HEK293 (cell line): Measurements from ENCODE around the gene ASMTL.
A peak's percentile ranks its signal among the peaks of the same experiment; 100 is the strongest.

Source experiments
- CTCF ChIA-PET: fragments of 350-600 bp; formaldehyde crosslinking; extraction: SDS; loops from one replicate; lab custom pipeline; 2021; ENCODE audit warnings: antibody characterized with exemption; lab: Yijun Ruan, JAX
- POLR2A ChIA-PET: fragments of 300-600 bp; formaldehyde crosslinking; extraction: SDS; loops from one replicate; lab custom pipeline; 2020; ENCODE audit warnings: antibody characterized with exemption, inconsistent platforms; lab: Yijun Ruan, JAX
- H3K27ac ChIP-seq: fragments of 200-500 bp; sonication (Bioruptor generic); 2 replicates; pipeline ENCODE4 v1.5.1; 2014; ENCODE audit warnings: low read depth, low read length, control low read depth, inconsistent platforms; ENCODE audit errors: extremely low read depth
- H3K36me3 ChIP-seq, 2 experiments: fragments of 200-500 bp in 1 of 2; sonication (Bioruptor generic) in 1 of 2; 1 replicate in 1 of 2; 2 replicates in 1 of 2; pipeline ENCODE4 v1.5.1; 2014 to 2017; ENCODE audit warnings: inconsistent platforms in 2 of 2, low read length in 2 of 2; ENCODE audit not compliant: control insufficient read depth in 2 of 2, insufficient read depth in 1 of 2
- H3K4me1 ChIP-seq: fragments of 200-500 bp; sonication (Bioruptor generic); 2 replicates; pipeline ENCODE4 v1.5.1; 2014; ENCODE audit warnings: mild to moderate bottlenecking, low read length, inconsistent platforms; ENCODE audit not compliant: control insufficient read depth, insufficient read depth
- H3K4me3 ChIP-seq: 2 replicates; pipeline ENCODE4 v1.5.1; 2011; ENCODE audit warnings: low read depth, mild to moderate bottlenecking, control low read depth, low read length, moderate library complexity
- H3K9me3 ChIP-seq: fragments of 200-500 bp; sonication (Bioruptor generic); 2 replicates; pipeline ENCODE4 v1.5.1; 2014; ENCODE audit warnings: low read depth, low read length, inconsistent platforms; ENCODE audit not compliant: control insufficient read depth, insufficient read depth
- BCL11A ChIP-seq: fragments of 450-650 bp; formaldehyde crosslinking; IDR thresholded peaks from 2 replicates; pipeline ENCODE4 v1.5.1; 2016; ENCODE audit warnings: low read depth, missing biosample characterization, missing genetic modification characterization
- MZF1 ChIP-seq: fragments of 450-650 bp; formaldehyde crosslinking; IDR thresholded peaks from 2 replicates; pipeline ENCODE4 v1.5.1; 2017; ENCODE audit warnings: missing biosample characterization, missing genetic modification characterization, borderline replicate concordance
- PRDM1 ChIP-seq: fragments of 450-650 bp; formaldehyde crosslinking; IDR thresholded peaks from 2 replicates; pipeline ENCODE4; 2016; ENCODE audit warnings: missing biosample characterization, missing genetic modification characterization
- REPIN1 ChIP-seq: fragments of 450-650 bp; formaldehyde crosslinking; IDR thresholded peaks from 2 replicates; pipeline ENCODE4 v1.5.1; 2017; ENCODE audit warnings: missing biosample characterization, missing genetic modification characterization, low read depth
- SCRT1 ChIP-seq: fragments of 450-650 bp; formaldehyde crosslinking; IDR thresholded peaks from 2 replicates; pipeline ENCODE4 v1.5.1; 2016; ENCODE audit warnings: missing biosample characterization, missing genetic modification characterization, borderline replicate concordance
- YY1 ChIP-seq: fragments of 450-650 bp; formaldehyde crosslinking; IDR thresholded peaks from 2 replicates; pipeline ENCODE4 v1.5.1; 2018; ENCODE audit warnings: missing biosample characterization, missing genetic modification characterization
- ZBTB6 ChIP-seq: fragments of 450-650 bp; formaldehyde crosslinking; IDR thresholded peaks from 2 replicates; pipeline ENCODE4 v1.5.1; 2017; ENCODE audit warnings: missing biosample characterization, missing genetic modification characterization
- ZNF140 ChIP-seq: fragments of 450-650 bp; formaldehyde crosslinking; IDR thresholded peaks from 2 replicates; pipeline ENCODE4 v1.5.1; 2016; ENCODE audit warnings: missing biosample characterization, missing genetic modification characterization
- ZNF169 ChIP-seq: fragments of 450-650 bp; formaldehyde crosslinking; IDR thresholded peaks from 2 replicates; pipeline ENCODE4 v1.5.1; 2016; ENCODE audit warnings: missing biosample characterization, missing genetic modification characterization
- ZNF280D ChIP-seq: fragments of 450-650 bp; formaldehyde crosslinking; IDR thresholded peaks from 2 replicates; pipeline ENCODE4 v1.5.1; 2016; ENCODE audit warnings: missing biosample characterization, missing genetic modification characterization
- ZNF433 ChIP-seq: fragments of 450-650 bp; formaldehyde crosslinking; IDR thresholded peaks from 2 replicates; pipeline ENCODE4 v1.5.1; 2016; ENCODE audit warnings: missing biosample characterization, missing genetic modification characterization, low read depth
- ZNF473 ChIP-seq: fragments of 450-650 bp; formaldehyde crosslinking; IDR thresholded peaks from 2 replicates; pipeline ENCODE4 v1.5.1; 2017; ENCODE audit warnings: missing biosample characterization, missing genetic modification characterization
- ZNF501 ChIP-seq: fragments of 450-650 bp; formaldehyde crosslinking; IDR thresholded peaks from 2 replicates; pipeline ENCODE4 v1.5.1; 2016; ENCODE audit warnings: missing biosample characterization, missing genetic modification characterization
- ZNF626 ChIP-seq: fragments of 450-650 bp; sonication (Bioruptor Pico); formaldehyde crosslinking; IDR thresholded peaks from 2 replicates; pipeline ENCODE4 v1.5.1; 2018; ENCODE audit warnings: missing biosample characterization, missing genetic modification characterization, inconsistent platforms
- ZNF670 ChIP-seq: fragments of 450-650 bp; formaldehyde crosslinking; IDR thresholded peaks from 2 replicates; pipeline ENCODE4 v1.5.1; 2016; ENCODE audit warnings: missing biosample characterization, missing genetic modification characterization, low read depth
- ZNF768 ChIP-seq: fragments of 450-650 bp; formaldehyde crosslinking; IDR thresholded peaks from 2 replicates; pipeline ENCODE4 v1.5.1; 2018; ENCODE audit warnings: missing biosample characterization, mild to moderate bottlenecking, missing genetic modification characterization
- ZNF785 ChIP-seq: fragments of 450-650 bp; formaldehyde crosslinking; IDR thresholded peaks from 2 replicates; pipeline ENCODE4 v1.5.1; 2016; ENCODE audit warnings: missing biosample characterization, missing genetic modification characterization
- ZSCAN4 ChIP-seq: fragments of 450-650 bp; formaldehyde crosslinking; IDR thresholded peaks from 2 replicates; pipeline ENCODE4 v1.5.1; 2017; ENCODE audit warnings: missing biosample characterization, missing genetic modification characterization

Gene ASMTL

GRCh38 chrX:1435241-1435895 is 17.3 kb downstream of the ASMTL start:
- Histone ChIP-seq H3K4me3 (no peak overlapping the region), H3K27ac (no peak overlapping the region), H3K9me3 (no peaks in the 10 kb centered on the region), H3K36me3 (peaks cover 0 to 41% of the 10 kb centered on the region in 2 experiments; a peak in 2 of 3 replicates), H3K4me1 (no peaks in the 10 kb centered on the region)
- no peak for TF ChIP-seq REPIN1
- no peak for TF ChIP-seq ZNF785 (tag by site-specific recombination)
- TF ChIP-seq PRDM1 = no peak
- no peak for TF ChIP-seq ZBTB6 (tag by site-specific recombination)
- TF ChIP-seq ZNF280D (tag by site-specific recombination) = no peak
- TF ChIP-seq ZNF140 (tag by site-specific recombination) = no peak
- TF ChIP-seq MZF1 (tag by site-specific recombination) = no peak
- no peak for TF ChIP-seq ZNF473
- TF ChIP-seq ZNF501 (tag by site-specific recombination) = no peak
- TF ChIP-seq ZNF169 (tag by site-specific recombination) = no peak
- no peak for TF ChIP-seq ZSCAN4 (tag by site-specific recombination)
- TF ChIP-seq ZNF768 (tag by site-specific recombination) = no peak
- no peak for TF ChIP-seq ZNF433 (tag by site-specific recombination)
- TF ChIP-seq BCL11A (tag by site-specific recombination) = no peak
- no peak for TF ChIP-seq ZNF670 (tag by site-specific recombination)
- no peak for TF ChIP-seq YY1
- no peak for TF ChIP-seq ZNF626 (tag by site-specific recombination)
- POLR2A ChIA-PET = no interaction called here
- CTCF ChIA-PET = no interaction called here

GRCh38 chrX:1434871-1435240 is 17.9 kb downstream of the ASMTL start:
- no peak overlapping the region for H3K4me3 ChIP-seq
- H3K9me3 ChIP-seq = no peaks in the 10 kb centered on the region
- TF ChIP-seq ZNF433 (tag by site-specific recombination) (no peak), SCRT1 (0 out of 2 replicates have a peak, but pooled peaks have one; percentile 11)
- no peak overlapping the region for H3K27ac ChIP-seq
- H3K36me3 ChIP-seq = peaks cover 0 to 41% of the 10 kb centered on the region in 2 experiments; a peak in 2 of 3 replicates
- no peaks in the 10 kb centered on the region for H3K4me1 ChIP-seq
- ChIA-PET CTCF (no interaction called here), POLR2A (no interaction called here)
